Epithelial cell of proximal tubule (primary cell): ENCODE measurements around the gene RALGAPA2. TPM values are rescaled to one million over a fixed set of nuclear protein-coding genes. Genes with fewer than 3 reads are reported as not detected.

Experiments
- DNase-seq: peaks from one replicate; pipeline ENCODE4 v3.0.0-alpha.2; 2011; ENCODE audit warnings: low read depth
- H3K4me3 ChIP-seq: 2 replicates; pipeline ENCODE4 v1.5.1; 2011; ENCODE audit warnings: low read depth, mild to moderate bottlenecking, low read length
- CTCF ChIP-seq: conservative IDR thresholded peaks from 2 replicates; pipeline ENCODE4 v1.5.1; 2012; ENCODE audit warnings: low read depth, mild to moderate bottlenecking, low read length
- total RNA-seq: library from RNA; depleted of rRNA; stranded (reverse); fragments of >200 nt; gene quantifications from 2 replicates; pipeline ENCODE4 v1.2.3, GENCODE V29; 2015

RALGAPA2 gene
- total RNA-seq, 1 donor from 2014 or later, result 13.8 TPM

DNA sequence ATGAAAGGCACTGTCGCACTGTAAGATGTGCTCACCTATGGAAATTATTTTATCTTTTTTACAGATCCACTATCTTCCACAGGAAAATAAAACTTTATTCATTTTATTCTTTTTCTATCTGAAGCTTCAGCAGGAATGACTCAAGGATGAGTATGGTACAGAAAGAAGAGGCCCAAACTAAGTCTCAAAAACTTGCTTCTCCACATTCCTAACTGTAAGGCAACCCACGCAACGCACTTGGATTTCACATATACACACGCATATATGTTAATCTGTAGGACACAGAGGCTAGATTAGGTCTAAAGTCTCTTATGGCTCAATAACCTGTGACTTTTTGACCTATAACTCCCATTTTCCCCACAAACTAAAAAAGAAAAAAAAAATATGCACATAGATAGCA is 81.9 kb downstream of the RALGAPA2 start:
- no peak for DNase-seq
- H3K4me3 ChIP-seq, result no peak overlapping the region
- TF ChIP-seq CTCF, result no peak

DNA sequence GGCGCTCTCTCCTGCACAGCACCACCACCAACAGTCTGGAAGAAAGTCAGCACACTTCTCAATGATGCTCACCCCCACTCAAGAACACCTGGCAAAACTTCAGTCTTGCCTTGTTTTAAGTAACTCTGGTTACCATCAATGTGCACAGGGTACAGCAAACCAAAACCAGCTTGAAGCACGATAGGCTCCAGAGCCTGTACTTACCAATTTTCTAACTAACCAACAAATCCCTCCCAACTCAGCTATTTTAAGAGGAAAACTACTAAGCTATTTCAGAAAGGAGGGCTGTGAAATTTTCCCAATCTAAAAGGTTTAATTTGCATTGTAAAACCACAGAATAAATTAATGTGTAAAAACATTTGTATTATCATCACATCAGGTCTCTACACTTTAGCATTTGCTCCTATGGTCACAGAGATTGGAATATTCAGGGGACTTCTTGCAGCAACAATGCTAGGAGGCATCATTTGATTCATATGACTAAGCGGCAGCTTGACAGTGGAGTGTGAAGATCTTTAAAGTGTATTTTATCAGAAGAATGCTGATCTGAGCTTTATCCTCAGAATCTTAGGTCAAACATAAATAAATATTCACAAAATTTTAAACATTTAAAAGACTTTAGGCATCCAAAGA is 82.8 kb downstream of the RALGAPA2 start:
- no peak for DNase-seq
- TF ChIP-seq CTCF, result no peak
- H3K4me3 ChIP-seq, result no peak overlapping the region

GRCh38 chr20:20628314-20628713 is 84.1 kb downstream of the RALGAPA2 start:
- H3K4me3 ChIP-seq, result no peak overlapping the region
- no peak for DNase-seq
- no peak for TF ChIP-seq CTCF

DNA sequence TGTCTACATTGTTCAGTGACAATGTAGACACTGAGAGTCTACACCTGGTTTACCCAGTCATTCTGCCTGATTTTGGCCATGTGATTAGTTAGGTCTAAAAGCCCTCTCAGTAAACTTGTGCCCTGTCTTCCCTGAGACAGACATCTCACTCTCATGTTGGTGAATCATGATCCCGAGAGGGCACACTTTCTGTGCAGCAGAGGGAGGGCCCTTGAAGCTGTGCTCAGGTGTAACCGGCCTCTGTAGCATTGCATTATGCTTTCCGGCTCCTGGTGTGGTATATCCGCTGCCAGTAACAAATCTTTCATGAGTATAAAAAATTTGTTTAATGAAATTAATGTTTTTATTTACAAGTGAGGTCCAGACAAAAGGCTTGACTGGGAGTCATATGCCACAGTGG is 85.0 kb downstream of the RALGAPA2 start:
- H3K4me3 ChIP-seq, result no peak overlapping the region
- no peak for TF ChIP-seq CTCF
- no peak for DNase-seq

GRCh38 chr20:20624914-20625313 is 87.5 kb downstream of the RALGAPA2 start:
- TF ChIP-seq CTCF, result no peak
- DNase-seq, result no peak
- no peak overlapping the region for H3K4me3 ChIP-seq

- no peak for TF ChIP-seq CTCF
- DNase-seq, result no peak
- no peak overlapping the region for H3K4me3 ChIP-seq
These were observed 91.2 kb downstream of the RALGAPA2 start for GRCh38 chr20:20621195-20621594.

DNA sequence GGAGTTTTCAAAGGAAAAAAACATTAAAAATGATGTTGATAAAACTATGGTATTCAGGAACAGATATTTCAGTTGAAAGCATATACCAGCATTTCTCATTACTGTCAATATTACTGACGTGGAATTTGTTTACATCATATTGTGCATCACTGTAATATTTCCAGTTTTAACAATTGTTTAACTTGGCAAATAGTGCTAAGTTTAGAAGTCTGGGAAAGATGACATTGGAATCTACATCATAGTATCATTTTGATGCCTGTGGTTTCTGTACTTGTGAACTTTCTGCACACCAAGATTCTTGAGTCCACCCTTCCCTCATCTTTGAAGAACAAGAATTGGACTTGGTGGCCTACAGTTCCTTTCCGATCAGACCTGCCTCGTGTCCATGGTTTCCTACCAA is 98.1 kb downstream of the RALGAPA2 start:
- H3K4me3 ChIP-seq, result no peak overlapping the region
- TF ChIP-seq CTCF, result no peak
- no peak for DNase-seq
